ENCODE results near the gene TCL1A.

GRCh38 chr14:95666450-95666849, 47.5 kb downstream of the TCL1A start:
- TF ChIP-seq POLR2A (IDR thresholded peaks at IDR 0.05; ENCODE audit: low read depth, low read length): no peak
- TF ChIP-seq TAF1 (IDR thresholded peaks at IDR 0.05; ENCODE audit: low read depth, low read length): no peak
- TF ChIP-seq SPI1 (IDR thresholded peaks at IDR 0.05; ENCODE audit: low read depth, low read length): no peak
- TF ChIP-seq POLR2AphosphoS5 (IDR thresholded peaks at IDR 0.05; ENCODE audit: low read depth, low read length): no peak
- no peak for TF ChIP-seq PAX5 (IDR thresholded peaks at IDR 0.05; ENCODE audit: insufficient read depth, low read length, severe bottlenecking)

All from GM12891 (cell line).